WTC11 (cell line): ENCODE results near the gene TMEM135. TPM values are rescaled to one million over a fixed set of nuclear protein-coding genes. Genes with fewer than 3 reads are reported as not detected.

Source experiments
- ATAC-seq: fragments of 200-7000 bp; cut with Tn5 transposase; 2 replicates; pipeline ENCODE4 v1.10.0; 2021; ENCODE audit warnings: mild to moderate bottlenecking, moderate library complexity
- CTCF ChIA-PET: fragments of 300-600 bp; sonication (Branson Sonifier 250); formaldehyde crosslinking; loops from one replicate; lab custom pipeline; 2021; ENCODE audit warnings: antibody characterized with exemption; lab: Charles Lee
- POLR2A ChIA-PET: fragments of 350-600 bp; sonication (Branson Sonifier 250); formaldehyde crosslinking; loops from one replicate; lab custom pipeline; 2021; ENCODE audit warnings: antibody characterized with exemption; lab: Charles Lee
- DNase-seq: peaks from one replicate; pipeline ENCODE4 v3.0.0; 2021; ENCODE audit warnings: low spot score
- H3K27ac Mint-ChIP-seq: 2 replicates; pipeline ENCODE4 v1.8.0; 2021; ENCODE audit warnings: mixed read lengths
- H3K27me3 Mint-ChIP-seq: 2 replicates; pipeline ENCODE4 v1.8.0; 2021; ENCODE audit warnings: low read depth, mild to moderate bottlenecking, moderate library complexity, mixed read lengths
- H3K36me3 Mint-ChIP-seq: 2 replicates; pipeline ENCODE4 v1.8.0; 2021; ENCODE audit warnings: mixed read lengths
- H3K4me1 Mint-ChIP-seq: 2 replicates; pipeline ENCODE4 v1.8.0; 2022; ENCODE audit warnings: mixed read lengths
- H3K4me3 Mint-ChIP-seq: 2 replicates; pipeline ENCODE4 v1.8.0; 2021; ENCODE audit warnings: mild to moderate bottlenecking, moderate library complexity, mixed read lengths
- H3K9me3 Mint-ChIP-seq: 2 replicates; pipeline ENCODE4 v1.8.0; 2021; ENCODE audit warnings: mixed read lengths
- AFF4 ChIP-seq: sonication (generic); formaldehyde crosslinking; IDR thresholded peaks from 2 replicates; pipeline ENCODE4 v1.8.1; 2023; ENCODE audit warnings: mild to moderate bottlenecking, missing genetic modification reagents, borderline replicate concordance
- CREM ChIP-seq: sonication (generic); formaldehyde crosslinking; IDR thresholded peaks from 2 replicates; pipeline ENCODE4 v1.8.1; 2022; ENCODE audit warnings: mild to moderate bottlenecking, missing genetic modification reagents, moderate library complexity
- EMX1 ChIP-seq: fragments of 250-450 bp; sonication (Bioruptor Pico); IDR thresholded peaks from 2 replicates; pipeline ENCODE4 v1.8.0; 2021; ENCODE audit warnings: mild to moderate bottlenecking
- ESRRA ChIP-seq: sonication (generic); formaldehyde crosslinking; IDR thresholded peaks from 2 replicates; pipeline ENCODE4 v1.8.1; 2022; ENCODE audit warnings: mild to moderate bottlenecking, missing genetic modification reagents, borderline replicate concordance
- ETV6 ChIP-seq: sonication (generic); formaldehyde crosslinking; IDR thresholded peaks from 2 replicates; pipeline ENCODE4 v1.8.1; 2022; ENCODE audit warnings: mild to moderate bottlenecking, missing genetic modification reagents
- FOXP1 ChIP-seq: sonication (generic); formaldehyde crosslinking; IDR thresholded peaks from 2 replicates; pipeline ENCODE4 v1.8.0; 2022; ENCODE audit warnings: missing genetic modification reagents, mild to moderate bottlenecking, moderate library complexity, borderline replicate concordance
- GABPB1 ChIP-seq: sonication (generic); formaldehyde crosslinking; IDR thresholded peaks from 2 replicates; pipeline ENCODE4 v1.8.1; 2023; ENCODE audit warnings: mild to moderate bottlenecking, missing genetic modification reagents
- GRHL2 ChIP-seq: fragments of 250-450 bp; sonication (Bioruptor Pico); IDR thresholded peaks from 2 replicates; pipeline ENCODE4 v1.8.0; 2022; ENCODE audit warnings: mild to moderate bottlenecking, moderate library complexity; ENCODE audit not compliant: insufficient replicate concordance, severe bottlenecking
- IRF2 ChIP-seq: sonication (generic); formaldehyde crosslinking; IDR thresholded peaks from 2 replicates; pipeline ENCODE4 v1.8.0; 2022; ENCODE audit warnings: low read depth, missing genetic modification reagents, borderline replicate concordance
- KAT7 ChIP-seq: sonication (generic); formaldehyde crosslinking; IDR thresholded peaks from 2 replicates; pipeline ENCODE4 v1.8.1; 2023; ENCODE audit warnings: missing genetic modification reagents, mild to moderate bottlenecking, borderline replicate concordance
- MAX ChIP-seq: sonication (generic); formaldehyde crosslinking; IDR thresholded peaks from 2 replicates; pipeline ENCODE4 v1.8.0; 2022; ENCODE audit warnings: mild to moderate bottlenecking, missing genetic modification reagents
- MXD4 ChIP-seq: fragments of 250-450 bp; sonication (Bioruptor Pico); IDR thresholded peaks from 2 replicates; pipeline ENCODE4 v1.8.0; 2021; ENCODE audit warnings: mild to moderate bottlenecking, moderate library complexity, borderline replicate concordance
- NFYB ChIP-seq: sonication (generic); formaldehyde crosslinking; conservative IDR thresholded peaks from 2 replicates; pipeline ENCODE4 v1.8.0; 2022; ENCODE audit warnings: low read depth, missing genetic modification reagents
- NR1H2 ChIP-seq: sonication (generic); formaldehyde crosslinking; IDR thresholded peaks from 2 replicates; pipeline ENCODE4 v1.9.0; 2021; ENCODE audit warnings: mild to moderate bottlenecking, moderate library complexity, missing genetic modification reagents
- SP1 ChIP-seq: sonication (generic); formaldehyde crosslinking; conservative IDR thresholded peaks from 2 replicates; pipeline ENCODE4 v1.8.1; 2022; ENCODE audit warnings: missing genetic modification reagents
- TP53 ChIP-seq: sonication (generic); formaldehyde crosslinking; IDR thresholded peaks from 2 replicates; pipeline ENCODE4 v1.8.1; 2023; ENCODE audit warnings: mild to moderate bottlenecking, missing genetic modification reagents
- ZMAT4 ChIP-seq: fragments of 250-450 bp; sonication (Bioruptor Pico); IDR thresholded peaks from 2 replicates; pipeline ENCODE4 v1.9.0; 2021; ENCODE audit warnings: mild to moderate bottlenecking
- ZNF232 ChIP-seq: sonication (generic); formaldehyde crosslinking; IDR thresholded peaks from 2 replicates; pipeline ENCODE4 v1.8.0; 2022; ENCODE audit warnings: mild to moderate bottlenecking, missing genetic modification reagents
- ZNF396 ChIP-seq: fragments of 250-450 bp; sonication (Bioruptor Pico); IDR thresholded peaks from 2 replicates; pipeline ENCODE4 v1.8.0; 2021; ENCODE audit warnings: mild to moderate bottlenecking, moderate library complexity, borderline replicate concordance
- ZNF416 ChIP-seq: fragments of 250-450 bp; sonication (Bioruptor Pico); IDR thresholded peaks from 2 replicates; pipeline ENCODE4 v1.9.0; 2021; ENCODE audit warnings: mild to moderate bottlenecking, inconsistent platforms
- ZNF425 ChIP-seq: fragments of 250-450 bp; sonication (Bioruptor Pico); conservative IDR thresholded peaks from 2 replicates; pipeline ENCODE4 v1.9.0; 2021; ENCODE audit warnings: mild to moderate bottlenecking
- ZNF512 ChIP-seq: sonication (generic); formaldehyde crosslinking; IDR thresholded peaks from 2 replicates; pipeline ENCODE4 v1.8.1; 2022; ENCODE audit warnings: missing genetic modification reagents, borderline replicate concordance
- ZNF671 ChIP-seq: fragments of 250-450 bp; sonication (Bioruptor Pico); IDR thresholded peaks from 2 replicates; pipeline ENCODE4 v1.8.0; 2021; ENCODE audit warnings: mild to moderate bottlenecking
- ZSCAN18 ChIP-seq: fragments of 250-450 bp; sonication (Bioruptor Pico); IDR thresholded peaks from 2 replicates; pipeline ENCODE4 v2.1.2; 2022; ENCODE audit warnings: mild to moderate bottlenecking, moderate library complexity
- total RNA-seq: library from RNA; stranded (reverse); gene quantifications from 3 replicates; pipeline ENCODE4 v1.2.3, GENCODE V29; 2021

The TMEM135 gene
- total RNA-seq, 1 experiment from 2014 or later = 35.8 TPM

- Mint-ChIP-seq H3K4me3 (no peak overlapping the region), H3K4me1 (peaks cover 23% of the 10 kb centered on the region), H3K36me3 (no peaks in the 10 kb centered on the region), H3K9me3 (no peaks in the 10 kb centered on the region), H3K27me3 (no peaks in the 10 kb centered on the region), H3K27ac (0 out of 2 replicates have a peak overlapping the region, but pooled peaks have one; percentile 71)
- ATAC-seq (no peak; the same call in 1 of the 2 replicates), DNase-seq (no peak)
- TF ChIP-seq ZMAT4 (CRISPR knock-in tag) = no peak
- TF ChIP-seq FOXP1 = no peak
- no peak for TF ChIP-seq EMX1 (CRISPR knock-in tag)
- TF ChIP-seq GABPB1 (CRISPR knock-in tag) = no peak
- no peak for TF ChIP-seq KAT7
- no peak for TF ChIP-seq ZNF671
- TF ChIP-seq CREM (CRISPR knock-in tag) = no peak
- TF ChIP-seq ZNF416 = no peak
- no peak for TF ChIP-seq MXD4 (CRISPR knock-in tag)
- no peak for TF ChIP-seq ZNF512
- TF ChIP-seq NFYB (CRISPR knock-in tag) = no peak
- POLR2A ChIA-PET = no interaction called here
- CTCF ChIA-PET = no interaction called here
Observed at GRCh38 chr11:87255589-87255988, 217.9 kb downstream of the TMEM135 start.

GRCh38 chr11:87256694-87257340 lies 219.1 kb downstream of the TMEM135 start:
- no peak for ATAC-seq
- no peak for DNase-seq
- H3K27me3 Mint-ChIP-seq = no peaks in the 10 kb centered on the region
- H3K36me3 Mint-ChIP-seq = no peaks in the 10 kb centered on the region
- ChIA-PET POLR2A (no interaction called here), CTCF (no interaction called here)
- no peak overlapping the region for H3K4me3 Mint-ChIP-seq
- H3K27ac Mint-ChIP-seq = no peak overlapping the region
- peaks cover 23% of the 10 kb centered on the region for H3K4me1 Mint-ChIP-seq
- H3K9me3 Mint-ChIP-seq = no peaks in the 10 kb centered on the region
- TF ChIP-seq ZNF425 = no peak
- no peak for TF ChIP-seq ZNF512
- no peak for TF ChIP-seq ESRRA (CRISPR knock-in tag)
- TF ChIP-seq GRHL2 = no peak
- no peak for TF ChIP-seq AFF4 (CRISPR knock-in tag)
- TF ChIP-seq ZNF396 (CRISPR knock-in tag) = no peak
- TF ChIP-seq ZNF232 (CRISPR knock-in tag) = no peak
- TF ChIP-seq TP53 (CRISPR knock-in tag) = no peak
- TF ChIP-seq ETV6 (CRISPR knock-in tag) = no peak
- TF ChIP-seq IRF2 (CRISPR knock-in tag) = no peak
- no peak for TF ChIP-seq MAX (CRISPR knock-in tag)
- TF ChIP-seq ZSCAN18 (CRISPR knock-in tag) = no peak
- no peak for TF ChIP-seq NR1H2 (CRISPR knock-in tag)
- TF ChIP-seq SP1 (CRISPR knock-in tag) = no peak
